ENCODE results near the gene ENOX2.

ENOX2 gene

GRCh38 chrX:130626521-130626920 lies 276.5 kb downstream of the ENOX2 start:
- DNase-seq (ENCODE audit: low read depth): peak; percentile 4

- DNase-seq (ENCODE audit: low read depth): no peak
Observed at GRCh38 chrX:130625386-130625785, 277.6 kb downstream of the ENOX2 start.

GRCh38 chrX:130623518-130623917 lies 279.5 kb downstream of the ENOX2 start:
- DNase-seq (ENCODE audit: low read depth): no peak

GRCh38 chrX:130615941-130616340 lies 287.1 kb downstream of the ENOX2 start:
- no peak for DNase-seq (ENCODE audit: low read depth)

DNA sequence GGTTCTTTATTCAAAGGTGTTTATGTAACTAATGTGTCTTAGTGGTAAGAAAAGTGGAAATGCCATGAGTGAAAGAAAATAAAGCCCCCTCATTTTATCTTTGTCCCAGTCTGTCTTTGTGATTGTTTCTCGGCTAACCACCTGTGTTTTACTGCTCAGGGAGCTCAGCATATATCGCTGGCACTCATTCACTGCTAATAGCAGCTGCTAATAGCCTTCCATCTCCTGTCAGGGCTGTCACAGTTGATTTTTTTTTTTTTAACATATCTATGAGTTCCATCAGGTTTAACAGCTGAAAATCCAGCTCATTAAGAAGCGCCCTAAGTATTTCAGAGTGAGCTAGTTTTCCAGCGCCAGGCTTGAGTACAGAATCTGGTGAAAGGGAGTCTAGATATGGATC lies 295.6 kb downstream of the ENOX2 start:
- no peak for DNase-seq (ENCODE audit: low read depth)

DNA sequence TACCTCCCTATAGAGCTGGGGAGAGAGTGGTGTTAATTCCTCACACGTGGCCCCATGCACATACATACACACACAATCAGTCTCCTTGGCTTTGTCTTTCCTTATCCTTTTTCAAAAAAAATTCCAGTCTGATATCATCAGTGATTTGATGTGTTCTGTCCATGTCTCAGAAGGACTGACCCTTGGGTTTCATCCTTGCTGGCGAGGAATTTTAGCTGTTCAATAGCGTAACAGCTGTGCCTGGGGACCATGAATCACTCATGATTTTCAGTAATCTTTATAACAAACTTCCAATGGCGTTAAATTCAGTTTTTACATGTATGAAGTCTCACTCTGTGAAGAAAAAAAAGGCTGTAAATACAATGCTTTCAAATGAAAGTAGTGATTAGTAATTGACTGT lies 296.6 kb downstream of the ENOX2 start:
- DNase-seq (ENCODE audit: low read depth): peak; percentile 2

- DNase-seq (ENCODE audit: low read depth): no peak
Observed at GRCh38 chrX:130604882-130605281, 298.1 kb downstream of the ENOX2 start.

GRCh38 chrX:130594453-130594916 lies 308.5 kb downstream of the ENOX2 start:
- no peak for DNase-seq (ENCODE audit: low read depth)

DNA sequence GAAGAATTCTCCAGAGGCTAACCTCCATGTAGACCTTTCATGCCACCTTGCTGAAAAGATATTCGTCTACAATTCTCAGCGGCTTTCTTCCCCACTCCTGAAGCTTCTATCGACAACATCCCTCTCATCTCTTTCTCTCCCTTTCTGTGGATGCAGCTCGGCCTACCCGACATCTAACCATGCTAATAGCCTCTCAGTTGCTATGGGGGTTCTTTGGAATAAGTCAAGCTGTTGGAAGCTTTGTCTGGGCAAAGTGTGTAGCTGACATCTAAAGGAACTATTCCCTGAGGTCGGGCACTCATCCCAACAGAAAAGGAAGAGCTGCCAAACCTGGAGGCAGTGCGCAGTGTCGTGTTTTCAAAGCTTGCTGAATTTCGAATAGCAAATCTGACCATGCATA lies 309.1 kb downstream of the ENOX2 start:
- no peak for DNase-seq (ENCODE audit: low read depth)

DNA sequence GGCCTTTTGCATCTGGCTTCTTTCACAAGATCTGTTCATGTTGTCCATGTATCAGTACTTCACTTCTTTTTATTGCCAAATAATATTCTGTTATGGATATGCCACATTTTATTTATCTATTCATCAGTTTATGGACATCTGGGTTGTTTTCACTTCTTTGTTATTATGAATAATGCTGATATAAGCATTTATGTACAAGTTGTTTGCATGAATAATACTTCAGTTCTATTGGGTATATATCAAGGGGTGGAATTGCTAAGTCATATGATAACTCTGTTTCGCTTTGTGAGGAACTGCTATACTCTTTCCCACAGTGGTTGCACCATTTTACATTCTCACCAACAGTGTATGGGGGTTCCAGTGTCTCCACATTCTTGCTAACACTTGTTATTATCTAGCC lies 310.8 kb downstream of the ENOX2 start:
- no peak for DNase-seq (ENCODE audit: low read depth)

DNA sequence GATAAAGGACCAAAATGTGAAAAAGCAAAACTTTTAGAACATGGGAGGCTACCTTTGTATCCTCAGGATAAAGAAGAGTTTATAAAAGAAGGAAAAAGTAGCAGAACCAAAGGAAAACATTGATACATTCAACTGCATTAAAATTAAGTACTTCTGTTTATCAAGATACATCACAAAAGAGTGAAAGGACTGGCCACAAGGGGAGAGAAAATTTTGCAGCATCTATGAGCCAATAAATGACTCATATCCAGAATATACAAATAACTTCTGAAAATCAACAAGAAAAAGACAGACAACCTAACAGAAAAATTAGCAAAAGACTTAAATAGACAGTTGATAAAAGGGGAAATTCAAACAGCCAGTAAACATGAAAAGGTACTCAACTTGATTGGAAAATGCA lies 324.1 kb downstream of the ENOX2 start:
- DNase-seq (ENCODE audit: low read depth): no peak

GRCh38 chrX:130577431-130577830 lies 325.6 kb downstream of the ENOX2 start:
- DNase-seq (ENCODE audit: low read depth): no peak

DNA sequence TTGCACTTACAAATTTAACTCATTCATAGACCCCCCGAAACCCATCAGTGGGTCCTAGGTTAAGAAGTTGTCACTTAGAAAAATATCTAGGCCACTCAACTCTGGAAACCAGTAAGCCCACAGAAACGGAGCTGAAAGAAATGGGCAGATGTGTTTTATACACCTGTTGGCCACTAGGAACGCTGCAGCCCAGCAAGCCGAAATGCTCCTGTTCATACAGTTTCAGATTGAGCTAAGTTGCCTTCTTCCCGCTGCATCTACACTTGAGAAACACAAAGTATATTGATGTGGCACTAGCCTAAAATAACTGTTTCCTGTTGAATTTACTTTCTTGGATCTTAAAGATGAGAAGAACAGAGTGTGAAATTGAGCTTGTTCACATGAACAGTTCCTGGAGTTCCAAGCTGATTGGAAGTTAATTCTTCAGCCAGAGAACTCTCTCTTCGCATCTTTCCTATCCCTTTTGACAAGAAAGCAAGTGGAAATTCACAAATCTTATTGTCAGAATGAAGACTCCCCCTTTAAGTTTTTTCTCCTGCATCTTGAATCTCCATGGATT lies 327.1 kb downstream of the ENOX2 start:
- peak; percentile 13 for DNase-seq (ENCODE audit: low read depth)
